GM15510 (cell line): ENCODE results near the gene SLC25A13.

ENCODE experiments used
- POLR2A ChIP-seq: IDR thresholded peaks from 3 replicates; pipeline ENCODE4 v1.6.1; 2011; ENCODE audit warnings: borderline replicate concordance; ENCODE audit not compliant: insufficient read length; ENCODE audit errors: extremely low read depth

Gene SLC25A13

DNA sequence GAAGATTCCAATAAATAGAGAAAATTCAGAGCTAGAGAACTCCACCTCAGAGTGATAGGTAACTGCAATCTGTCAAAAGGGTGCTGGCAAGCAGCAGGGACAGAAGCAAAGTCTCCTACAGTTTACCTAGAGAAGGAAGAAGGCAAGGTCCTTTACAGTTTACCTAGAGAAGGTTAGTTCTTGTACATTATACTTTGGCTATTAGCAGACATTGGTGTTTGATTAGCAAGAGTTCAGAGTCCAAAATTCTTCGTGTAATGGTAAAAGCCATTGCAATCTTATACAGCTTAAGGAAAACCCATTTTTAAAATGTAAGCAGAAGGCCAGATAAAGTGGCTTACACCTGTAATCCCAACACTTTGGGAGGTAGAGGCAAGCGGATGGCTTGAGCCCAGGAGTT, 45.9 kb downstream of the SLC25A13 start:
- no peak for TF ChIP-seq POLR2A

DNA sequence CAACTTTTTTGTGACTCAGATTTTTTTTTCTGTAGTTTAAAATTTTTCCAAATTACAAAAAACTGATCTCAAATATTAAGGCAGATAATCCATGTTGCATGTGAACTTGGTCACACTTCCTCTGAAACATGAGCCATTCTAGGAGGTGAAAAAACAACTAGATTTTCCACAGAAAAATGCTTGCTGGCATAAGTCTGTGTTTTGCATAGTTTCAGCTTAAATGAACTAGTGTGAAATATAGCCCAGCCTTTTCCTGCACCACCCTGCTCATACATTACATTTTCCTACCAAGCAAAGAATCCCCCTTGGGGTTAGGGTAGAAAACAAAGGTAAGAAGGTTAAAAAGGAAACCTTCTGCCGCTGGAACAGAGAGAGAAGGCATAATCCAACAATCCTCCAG, 48.2 kb downstream of the SLC25A13 start:
- no peak for TF ChIP-seq POLR2A

DNA sequence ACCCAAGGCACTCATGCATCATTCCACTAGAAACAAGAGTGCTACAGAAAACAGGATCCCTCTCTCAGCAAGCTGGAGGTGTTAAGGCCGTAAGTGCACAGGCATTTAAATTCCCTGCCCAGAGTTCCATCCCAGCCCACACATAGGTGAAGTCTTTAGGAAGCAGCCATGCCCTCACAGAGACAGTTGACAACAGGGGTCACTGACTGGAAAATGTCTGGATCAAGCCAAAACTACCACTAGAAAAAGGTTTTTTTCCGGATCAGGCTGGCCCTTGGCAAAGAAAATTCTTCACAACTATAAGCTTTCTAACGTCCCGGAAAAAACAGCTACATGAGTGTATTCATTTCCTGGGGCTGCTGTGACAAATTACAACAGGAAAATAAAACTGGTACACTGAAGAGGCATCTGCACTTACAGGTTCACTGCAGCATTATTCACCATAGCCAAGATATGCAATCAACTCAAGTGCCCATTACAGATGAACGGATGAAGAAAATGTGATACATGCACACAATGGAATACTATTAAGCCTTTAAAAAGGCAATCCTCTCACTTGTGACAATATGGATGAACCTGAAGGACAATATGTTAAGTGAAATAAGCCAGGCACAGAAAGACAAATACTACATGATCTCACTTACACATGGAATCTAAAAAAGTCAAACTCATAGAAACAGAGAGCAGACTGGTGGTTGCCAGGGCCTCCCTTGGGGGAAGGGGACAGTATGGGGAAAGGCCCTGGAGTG, 52.5 kb downstream of the SLC25A13 start:
- TF ChIP-seq POLR2A: no peak

DNA sequence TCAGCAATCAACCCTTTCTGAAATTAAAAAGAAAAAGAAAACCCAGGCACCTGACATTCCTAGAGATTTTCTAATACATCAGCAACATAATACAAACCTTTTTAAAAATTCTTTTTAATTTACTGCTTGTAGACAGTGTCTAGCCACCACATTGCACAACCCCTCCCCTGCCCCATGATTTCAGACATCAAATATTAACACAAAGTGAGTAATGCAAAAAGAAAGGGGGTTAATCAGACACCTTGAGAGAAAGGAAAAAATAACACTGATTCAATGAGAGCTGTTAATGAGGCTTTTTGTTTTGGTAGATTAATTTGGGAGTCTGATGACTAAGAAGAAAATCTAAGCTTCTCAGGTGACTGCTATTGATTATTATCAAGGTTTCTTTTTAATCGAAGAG, 55.3 kb downstream of the SLC25A13 start:
- TF ChIP-seq POLR2A: no peak

DNA sequence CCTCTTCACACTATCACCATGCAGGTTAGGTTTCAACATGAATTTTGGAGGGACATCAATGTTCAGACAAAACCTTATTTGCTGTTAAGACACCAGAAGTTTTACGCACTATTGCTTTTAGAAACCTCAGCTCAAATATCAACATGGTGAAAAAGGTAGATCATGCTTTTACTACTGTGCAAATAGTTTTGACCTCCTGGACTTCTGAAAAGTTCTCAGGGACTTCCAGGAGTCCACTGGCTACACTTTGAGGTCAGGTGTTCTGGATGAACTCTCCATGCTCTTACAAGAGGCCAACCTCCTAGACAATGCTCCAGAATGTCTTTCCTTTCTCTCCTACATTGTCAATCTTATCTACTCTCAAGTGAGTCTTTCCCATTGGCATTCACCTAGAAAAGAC, 55.9 kb downstream of the SLC25A13 start:
- no peak for TF ChIP-seq POLR2A

DNA sequence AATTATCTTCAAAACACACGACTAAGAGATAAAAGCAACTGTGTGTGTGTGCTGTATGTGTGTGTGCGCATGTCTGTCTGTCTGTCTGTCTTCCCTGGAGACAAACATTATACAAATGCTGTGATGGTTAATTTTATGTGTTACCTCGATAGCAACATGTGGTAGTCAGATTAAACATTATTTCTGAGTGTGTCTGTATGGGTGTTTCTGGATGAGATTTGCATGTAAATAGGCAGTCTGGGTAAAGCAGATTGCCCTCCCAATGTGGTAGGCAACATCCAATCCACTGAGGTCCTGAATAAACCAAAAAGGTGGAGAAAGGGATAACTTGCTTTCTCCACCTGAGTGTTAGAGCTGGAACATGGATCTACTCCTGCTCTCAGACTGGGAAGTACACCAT, 67.9 kb downstream of the SLC25A13 start:
- no peak for TF ChIP-seq POLR2A

DNA sequence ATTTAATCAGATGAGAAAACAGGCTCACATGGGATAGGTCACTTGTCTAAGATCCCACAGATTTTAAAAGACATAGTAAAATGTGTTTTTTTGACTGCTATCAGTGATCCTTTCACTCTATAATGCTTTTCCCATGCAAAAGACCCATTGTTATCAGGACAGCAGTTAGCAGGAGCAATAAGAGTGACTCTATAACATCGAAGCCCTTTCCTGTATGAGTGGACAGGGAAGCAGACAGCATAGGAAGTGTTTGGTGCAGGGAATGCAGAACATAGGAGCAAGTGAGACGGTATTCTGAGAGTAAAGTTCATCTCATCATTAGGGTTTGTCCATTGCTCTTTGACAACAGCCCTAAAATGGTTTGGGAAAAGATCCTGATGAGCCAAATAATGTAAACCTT, 68.5 kb downstream of the SLC25A13 start:
- no peak for TF ChIP-seq POLR2A

DNA sequence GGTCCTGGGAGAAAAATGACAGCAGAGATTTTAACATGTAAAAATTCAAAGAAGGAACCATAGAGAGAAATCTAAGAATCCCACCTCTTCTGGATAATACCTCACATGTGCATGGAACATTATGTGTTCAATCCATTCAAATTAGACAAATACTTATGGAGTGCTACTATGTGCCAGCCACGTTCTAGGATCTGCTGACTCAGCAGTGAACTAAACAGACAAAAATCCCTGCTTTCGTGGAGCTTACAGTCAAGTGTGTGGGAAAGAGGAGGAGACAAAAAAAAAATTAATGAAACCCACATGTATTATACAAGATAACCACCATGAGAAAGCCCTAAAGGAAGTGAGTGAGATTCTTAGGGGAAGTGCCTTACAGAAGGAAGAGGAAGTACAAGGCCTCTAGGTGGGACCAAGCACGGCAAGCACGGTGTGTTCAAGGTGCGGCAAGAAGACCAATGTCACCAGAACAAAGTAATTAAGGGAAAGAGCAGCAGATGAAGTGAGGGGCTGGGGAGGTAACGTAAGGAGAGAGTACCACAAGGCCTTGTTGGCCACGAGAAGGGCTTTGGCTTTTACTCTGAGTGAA, 71.0 kb downstream of the SLC25A13 start:
- no peak for TF ChIP-seq POLR2A

DNA sequence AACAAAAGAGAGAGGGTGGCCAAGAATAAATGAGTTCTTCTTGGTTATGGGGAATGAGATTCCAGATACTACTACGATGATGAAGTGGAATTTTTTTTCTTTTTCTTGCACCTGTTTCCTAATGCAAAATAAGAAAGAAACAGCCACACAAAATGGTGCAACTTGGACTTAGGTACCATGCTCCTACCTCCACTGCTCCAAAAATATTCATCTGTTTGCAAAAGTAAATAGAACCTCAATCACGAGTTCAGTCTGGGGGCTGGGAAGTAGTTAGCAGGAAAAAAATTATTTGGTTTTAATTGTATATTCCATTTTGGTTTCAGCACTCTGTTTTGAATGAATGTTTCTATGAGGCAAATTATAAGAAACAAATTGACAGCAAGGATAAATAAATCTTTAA, 73.5 kb downstream of the SLC25A13 start:
- TF ChIP-seq POLR2A: no peak

DNA sequence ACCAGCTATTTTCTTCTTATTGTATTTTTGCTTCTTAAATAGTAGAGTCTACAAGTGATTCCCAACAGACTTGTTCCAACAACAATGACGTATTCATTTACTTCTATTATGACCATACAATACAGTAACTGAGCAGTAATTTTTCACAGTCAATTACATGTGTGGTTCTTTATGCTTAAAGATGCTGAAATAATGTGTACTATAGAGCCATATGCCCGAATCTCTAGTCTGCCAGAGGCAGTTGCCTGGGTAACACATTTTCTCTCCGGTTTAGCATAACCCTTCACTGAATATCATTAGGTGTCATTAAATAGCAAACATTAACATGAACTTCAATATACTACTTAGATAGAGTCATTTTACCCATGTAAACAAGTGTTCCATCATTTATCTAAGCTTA, 75.0 kb downstream of the SLC25A13 start:
- no peak for TF ChIP-seq POLR2A

DNA sequence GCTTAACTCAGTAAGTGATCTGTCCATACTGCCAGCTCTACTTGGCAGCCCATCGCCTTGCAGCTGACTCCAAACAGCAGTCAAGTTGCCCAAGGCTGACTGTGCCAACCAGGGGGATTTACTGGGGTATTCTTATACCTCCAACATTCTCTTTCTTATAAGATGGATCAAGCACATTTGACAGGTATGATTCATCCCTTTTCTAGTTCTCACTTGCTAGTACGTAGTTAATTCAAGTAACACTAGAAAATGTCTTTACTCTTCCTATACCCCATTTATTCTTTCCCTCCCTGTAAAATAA, 77.0 kb downstream of the SLC25A13 start:
- TF ChIP-seq POLR2A: no peak

DNA sequence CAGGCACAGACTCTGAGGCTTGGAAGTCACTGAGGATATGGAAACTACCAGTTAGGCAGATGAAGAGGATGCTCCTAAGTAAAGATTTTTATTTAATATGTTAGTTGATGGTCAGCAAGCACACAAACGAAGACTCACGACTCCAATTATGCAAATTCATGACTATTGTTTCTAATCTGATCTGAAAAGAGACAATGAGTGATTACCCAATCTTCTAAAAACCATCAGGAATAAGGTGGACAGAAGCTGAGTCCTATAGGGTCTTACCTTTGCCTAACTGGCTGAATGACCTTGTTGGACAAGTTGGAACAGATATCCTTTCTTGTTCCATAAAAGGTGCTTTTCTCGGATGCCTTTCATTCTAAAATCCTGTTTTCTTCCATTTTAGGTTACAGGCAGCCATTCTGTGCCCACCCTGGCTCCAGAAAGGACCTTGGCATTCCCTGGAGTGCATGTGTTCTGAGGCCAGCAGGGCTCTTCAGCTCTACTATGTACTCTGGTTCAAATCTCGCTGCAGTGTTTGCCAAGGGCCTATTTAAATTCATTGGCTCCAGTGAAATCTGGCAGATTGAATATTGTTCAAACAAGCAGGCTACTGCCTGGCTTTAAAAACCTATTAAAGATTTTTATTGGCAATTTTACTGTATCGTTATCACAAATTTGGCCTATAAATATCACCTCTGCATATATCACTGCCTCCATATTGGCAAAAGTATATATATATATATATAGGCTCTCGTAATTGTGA, 77.5 kb downstream of the SLC25A13 start:
- no peak for TF ChIP-seq POLR2A

DNA sequence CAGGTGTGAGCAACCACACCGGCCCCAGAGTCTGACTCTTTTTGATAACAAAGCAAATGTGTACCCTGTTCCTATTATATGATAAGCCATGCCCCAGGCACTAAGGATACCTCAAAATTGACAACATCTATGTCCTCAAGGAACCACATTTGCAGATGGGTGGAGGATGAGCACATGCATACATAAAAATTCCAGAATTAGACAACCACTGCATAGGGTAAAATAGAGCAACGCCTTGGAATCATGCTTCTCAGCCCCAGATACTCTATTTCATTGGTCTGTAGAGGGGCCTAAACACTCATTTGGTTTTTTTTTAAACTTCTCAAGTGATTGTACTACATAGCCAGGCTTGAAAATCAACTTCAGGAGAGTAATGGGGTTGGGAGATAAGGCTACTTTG, 78.7 kb downstream of the SLC25A13 start:
- no peak for TF ChIP-seq POLR2A

DNA sequence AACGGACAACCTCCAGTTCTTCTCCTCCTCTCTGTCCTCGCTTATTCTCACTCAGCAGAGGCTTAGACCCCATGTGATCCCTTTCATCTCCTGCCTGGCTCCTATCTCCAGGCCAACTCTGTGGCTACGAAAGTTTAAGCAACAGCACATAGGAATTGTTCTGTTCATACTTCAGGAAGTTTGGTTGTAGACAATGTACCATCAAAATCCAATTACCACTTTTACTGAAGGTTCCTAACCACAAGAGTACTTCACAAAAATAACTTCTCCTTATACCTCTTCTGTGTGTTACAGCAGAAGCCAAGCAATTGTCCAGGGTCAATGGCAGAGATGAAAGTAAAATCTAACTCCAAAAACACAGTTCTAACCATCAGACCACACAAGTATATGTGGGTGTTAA, 80.0 kb downstream of the SLC25A13 start:
- TF ChIP-seq POLR2A: no peak

DNA sequence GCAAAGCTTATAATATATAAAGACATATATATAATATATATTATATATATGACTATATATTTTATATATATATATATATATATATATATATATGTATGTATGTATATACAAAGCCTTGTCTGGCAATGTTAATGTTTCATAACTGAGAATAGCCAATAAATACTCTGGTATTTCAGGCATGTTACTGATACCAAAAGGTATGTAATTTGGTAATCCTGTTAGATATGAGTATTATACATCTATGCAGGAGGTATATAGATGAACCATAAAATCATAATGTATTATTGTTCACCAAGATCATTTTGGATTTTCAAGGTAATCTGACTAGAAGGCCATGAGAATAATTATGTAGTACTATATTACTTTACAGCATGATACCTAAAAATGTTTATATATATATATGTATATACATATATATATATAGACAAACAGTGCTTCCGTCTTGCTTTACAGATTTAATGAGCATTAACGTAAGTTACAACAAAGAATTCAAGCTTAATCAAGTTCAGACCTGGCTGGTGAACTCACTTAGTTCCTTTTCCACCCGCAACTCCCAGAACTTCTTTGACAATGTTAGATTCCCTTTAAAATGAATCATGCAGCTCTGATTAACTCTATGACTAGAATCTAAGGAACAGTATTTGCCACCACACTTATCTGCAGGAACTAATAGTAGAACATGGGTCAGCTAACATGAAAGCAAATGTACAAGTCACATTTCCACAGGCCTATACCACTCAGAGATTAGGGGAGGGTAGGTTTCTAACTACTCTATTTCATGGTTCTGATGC, 82.7 kb downstream of the SLC25A13 start:
- no peak for TF ChIP-seq POLR2A
